Activated T-cell treated with anti-CD3 and anti-CD28 coated beads, Interleukin-2, amount 50 U/mL, for 48 hours (primary cell): Measurements from ENCODE around the gene L1TD1.
"Not testable (repeated sequence)": the region's sequence is repeated elsewhere in the genome, so short reads cannot be mapped to it uniquely, and the experiment has no call there.

Experiments
- DNase-seq, 2 experiments: peaks; one replicate each; pipeline ENCODE4 v3.0.0-alpha.2; 2020

Gene L1TD1

DNA sequence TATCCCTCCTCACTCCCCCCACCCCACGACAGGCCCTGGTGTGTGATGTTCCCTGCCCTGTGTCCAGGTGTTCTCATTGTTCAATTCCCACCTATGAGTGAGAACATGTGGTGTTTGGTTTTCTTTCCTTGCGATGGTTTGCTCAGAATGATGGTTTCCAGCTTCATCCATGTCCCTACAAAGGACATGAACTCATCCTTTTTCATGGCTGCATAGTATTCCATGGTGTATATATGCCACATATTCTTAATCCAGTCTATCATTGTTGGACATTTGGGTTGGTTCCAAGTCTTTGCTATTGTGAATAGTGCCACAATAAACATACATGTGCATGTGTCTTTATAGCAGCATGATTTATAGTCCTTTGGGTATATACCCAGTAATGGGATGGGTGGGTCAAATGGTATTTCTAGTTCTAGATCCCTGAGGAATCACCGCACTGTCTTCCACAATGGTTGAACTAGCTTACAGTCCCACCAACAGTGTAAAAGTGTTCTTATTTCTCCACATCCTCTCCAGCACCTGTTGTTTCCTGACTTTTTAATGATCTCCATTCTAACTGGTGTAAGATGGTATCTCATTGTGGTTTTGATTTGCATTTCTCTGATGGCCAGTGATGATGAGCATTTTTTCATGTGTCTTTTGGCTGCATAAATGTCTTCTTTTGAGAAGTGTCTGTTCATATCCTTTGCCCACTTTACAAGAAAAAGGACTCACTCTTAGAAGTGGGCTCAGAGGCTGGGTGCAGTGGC is 45.2 kb downstream of the L1TD1 start:
- DNase-seq, result not testable (repeated sequence)

DNA sequence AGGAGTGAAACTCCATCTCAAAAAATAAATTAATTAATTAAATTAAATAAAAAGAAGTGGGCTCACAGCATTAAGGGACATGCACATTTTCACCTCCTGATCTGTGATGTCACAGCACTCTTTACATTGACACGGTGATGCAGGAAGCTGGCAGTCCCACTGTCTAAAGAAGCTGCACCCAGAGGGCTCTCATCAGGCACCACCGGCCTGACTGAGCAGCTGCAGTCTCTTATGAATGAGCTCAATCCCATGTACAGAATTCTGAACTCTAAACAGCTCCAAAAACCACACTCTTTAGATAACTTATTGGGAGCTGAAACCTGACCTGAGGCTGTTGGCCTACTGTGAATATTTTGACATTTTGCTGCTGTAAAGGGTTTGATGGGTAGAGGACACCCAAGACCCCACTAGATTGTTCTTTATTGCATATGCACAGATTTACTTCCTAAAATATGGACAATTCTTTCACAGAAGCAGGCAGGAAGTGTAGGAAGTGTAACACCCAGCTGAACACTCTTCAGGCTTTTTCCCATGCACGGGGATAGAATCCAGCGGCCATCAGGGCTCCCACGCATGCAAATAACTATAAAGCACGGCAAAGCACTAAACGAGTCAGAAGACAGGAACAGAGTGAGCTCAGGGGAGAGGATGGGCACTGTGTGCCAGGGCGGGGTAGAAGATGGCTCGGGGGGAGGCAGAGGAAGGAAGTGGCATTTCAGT is 46.2 kb downstream of the L1TD1 start:
- DNase-seq, result no peak

DNA sequence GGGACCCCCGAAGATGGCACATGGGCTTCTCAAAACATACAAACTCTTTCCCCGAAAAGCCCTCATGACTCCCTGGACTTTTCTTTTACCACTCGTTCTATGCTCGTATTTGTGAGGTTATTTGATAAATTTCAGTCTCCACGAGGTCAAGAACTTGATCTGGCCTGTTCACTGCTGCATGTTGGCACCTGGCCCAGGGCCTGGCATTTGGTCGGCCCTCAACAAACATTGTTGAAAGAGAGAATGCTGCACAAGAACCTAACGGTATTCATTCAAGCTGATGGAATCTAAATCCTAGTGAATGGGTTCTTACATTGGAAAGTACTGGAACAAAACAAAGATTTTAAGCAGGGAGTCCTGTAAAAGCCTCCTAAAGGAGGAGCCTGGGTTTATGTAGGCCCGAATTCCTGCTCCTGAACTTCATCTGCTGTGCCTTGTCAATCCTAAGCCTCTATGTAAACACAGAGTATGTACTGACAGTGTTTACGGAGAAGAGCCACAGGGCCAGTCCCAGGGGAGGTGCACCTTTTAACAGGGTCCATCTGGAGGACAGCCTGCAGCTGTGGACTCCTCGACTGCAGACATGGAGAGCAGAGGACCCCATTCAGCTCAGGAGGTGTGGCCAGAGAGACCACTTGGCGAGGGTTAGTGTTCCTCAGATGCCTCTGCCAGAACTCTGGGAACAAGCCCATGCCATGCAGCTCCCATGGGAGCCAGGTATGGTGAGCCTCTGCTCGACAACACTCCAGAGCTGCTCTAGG is 46.9 kb downstream of the L1TD1 start:
- no peak for DNase-seq

DNA sequence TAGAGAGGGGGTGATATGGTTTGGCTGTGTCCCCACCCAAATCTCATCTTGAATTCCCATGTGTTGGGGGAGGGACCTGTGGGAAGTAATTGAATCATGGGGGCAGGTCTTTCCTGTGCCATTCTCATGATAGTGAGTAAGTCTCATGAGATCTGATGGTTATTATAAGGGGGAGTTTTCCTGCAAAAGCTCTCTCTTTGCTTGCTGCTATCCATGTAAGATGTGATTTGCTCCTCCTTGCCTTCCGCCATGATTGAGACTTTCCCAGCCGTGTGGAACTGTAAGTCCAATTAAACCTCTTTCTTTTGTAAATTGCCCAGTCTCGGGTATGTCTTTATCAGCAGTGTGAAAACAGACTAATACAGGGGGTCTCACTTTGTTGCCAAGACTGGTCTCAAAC is 49.7 kb downstream of the L1TD1 start:
- not testable (repeated sequence) for DNase-seq

DNA sequence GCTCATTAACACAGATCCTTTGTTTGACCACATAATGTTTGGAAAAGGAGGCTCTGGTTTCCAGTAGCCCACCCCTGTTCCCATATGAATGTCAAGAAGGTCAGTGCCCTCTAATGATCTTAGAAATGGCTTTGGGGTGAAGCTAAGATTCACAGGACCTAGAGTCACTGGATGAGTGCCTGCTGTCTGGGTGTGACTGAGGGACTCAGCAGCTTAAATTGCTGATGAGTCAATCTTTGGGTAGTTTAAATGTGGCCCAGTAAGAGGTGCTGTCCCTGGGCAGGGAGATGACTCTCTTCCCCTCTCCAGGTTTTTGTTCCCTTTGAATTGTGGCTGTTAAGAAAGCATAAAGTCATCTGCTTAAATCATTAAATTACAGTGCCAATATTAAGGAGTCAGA is 50.6 kb downstream of the L1TD1 start:
- DNase-seq, result no peak

DNA sequence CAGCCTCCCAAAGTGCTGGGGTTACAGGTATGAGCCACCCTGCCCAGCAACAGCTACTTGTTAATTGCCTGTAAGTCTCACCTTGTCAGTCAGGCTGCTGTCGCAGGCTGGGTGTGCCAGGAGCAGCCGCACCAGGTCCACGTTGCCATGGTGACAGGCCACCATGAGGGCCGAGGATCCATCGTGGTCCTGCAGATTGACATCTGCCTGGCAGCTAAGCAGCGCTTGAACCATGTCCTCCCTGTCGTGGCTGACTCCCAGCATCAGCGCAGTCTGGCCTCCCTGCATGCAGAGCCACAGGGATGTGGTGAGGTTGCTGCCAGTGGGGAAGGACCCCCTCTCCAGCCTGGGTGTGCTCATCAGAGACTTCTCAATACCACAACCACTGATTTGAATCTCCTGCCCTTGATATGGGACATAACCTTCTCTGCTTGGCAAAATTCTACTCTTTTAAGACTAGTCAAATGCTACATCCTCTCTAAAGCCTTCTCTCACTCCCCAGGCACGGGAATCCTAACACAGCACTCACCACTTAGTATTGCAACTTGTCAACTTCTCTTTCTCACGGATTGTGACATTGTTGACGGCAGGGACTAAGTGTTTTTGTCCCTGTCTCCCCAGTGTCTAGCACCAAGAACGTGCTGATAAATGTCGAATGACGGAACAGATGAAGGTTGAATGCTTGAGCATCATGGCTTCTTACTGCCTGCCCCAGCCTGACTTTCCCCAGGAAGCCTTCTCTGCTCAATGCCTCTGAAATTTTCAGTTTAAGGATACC is 52.9 kb downstream of the L1TD1 start:
- no peak for DNase-seq

DNA sequence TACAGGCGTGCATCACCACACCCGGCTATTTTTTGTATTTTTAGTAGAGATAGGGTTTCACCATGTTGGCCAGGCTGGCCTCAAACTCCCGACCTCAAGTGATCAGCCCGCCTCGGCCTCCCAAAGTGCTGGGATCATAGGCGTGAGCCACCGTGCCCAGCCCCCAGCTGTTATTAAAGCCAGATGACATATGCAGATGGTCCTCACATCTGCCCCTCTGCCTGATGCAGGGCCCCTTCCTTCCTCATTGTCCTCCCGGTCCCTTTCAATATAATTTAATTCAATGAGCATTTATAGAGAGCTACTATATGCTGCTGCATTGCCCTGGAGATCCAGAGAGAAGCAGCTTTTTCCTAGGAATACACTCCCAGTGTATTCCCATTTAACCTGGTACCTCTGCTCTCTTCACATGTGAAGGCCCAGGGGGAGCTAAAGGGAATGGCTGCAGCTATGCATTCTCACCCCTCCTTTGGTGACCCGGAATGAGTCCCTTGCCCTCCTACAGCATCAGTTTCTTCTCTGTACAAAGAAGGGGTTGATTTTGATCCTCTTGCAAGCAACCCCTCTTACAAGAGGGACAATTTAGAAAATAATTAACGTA is 55.6 kb downstream of the L1TD1 start:
- DNase-seq, result no peak

DNA sequence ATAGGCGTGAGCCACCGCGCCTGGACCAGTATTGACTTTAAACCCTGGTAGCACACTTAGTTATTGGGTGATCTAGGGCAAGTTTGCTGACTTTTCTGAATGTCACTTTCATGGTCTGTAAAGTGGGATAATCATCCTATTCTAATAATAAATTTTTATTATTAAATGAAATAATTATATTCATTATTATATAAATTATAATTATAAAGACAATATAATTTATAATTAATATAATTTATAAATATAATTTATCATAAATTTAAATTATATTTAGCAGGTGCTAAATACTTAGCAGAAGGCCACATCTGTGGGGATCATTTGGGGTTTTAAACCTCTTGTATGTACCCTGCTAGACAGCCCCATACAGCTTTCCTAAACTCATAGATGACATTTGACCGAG is 64.9 kb downstream of the L1TD1 start:
- DNase-seq, result no peak

DNA sequence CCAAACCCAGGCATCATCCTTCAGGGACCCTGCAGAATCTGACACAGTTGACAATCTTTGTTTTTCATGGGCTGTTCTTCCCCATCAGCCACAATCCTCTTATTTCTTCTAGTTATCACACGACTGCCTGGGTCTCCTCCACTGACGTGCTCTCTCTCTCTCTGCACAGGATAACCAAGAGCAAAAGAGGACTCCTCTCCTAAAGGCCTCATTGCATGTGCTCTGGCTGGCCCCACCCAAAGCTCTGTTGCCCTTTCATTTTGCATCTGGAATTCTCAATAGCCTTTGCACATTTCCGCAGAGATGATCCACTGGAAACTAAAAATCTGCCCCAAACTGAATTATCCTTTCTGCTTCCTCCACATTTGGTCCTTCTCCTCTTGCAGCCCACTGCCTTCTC is 66.0 kb downstream of the L1TD1 start:
- no peak for DNase-seq
